IPS-20b (cell line): ENCODE results near the gene PPCDC.

Source experiments
- H3K27ac ChIP-seq: one replicate; pipeline ENCODE4 v1.5.1; 2013; ENCODE audit warnings: low read length
- H3K27me3 ChIP-seq: 2 replicates; pipeline ENCODE4 v1.6.1; 2013; ENCODE audit warnings: mild to moderate bottlenecking, low read length, inconsistent platforms; ENCODE audit not compliant: insufficient read depth
- H3K36me3 ChIP-seq: 2 replicates; pipeline ENCODE4 v1.6.1; 2013; ENCODE audit warnings: low read depth, mild to moderate bottlenecking, inconsistent platforms, low read length, moderate library complexity; ENCODE audit not compliant: insufficient read depth
- H3K4me1 ChIP-seq: 2 replicates; pipeline ENCODE4 v1.6.1; 2013; ENCODE audit warnings: mild to moderate bottlenecking, control low read depth, inconsistent platforms, low read length, moderate library complexity; ENCODE audit not compliant: insufficient read depth
- H3K4me3 ChIP-seq: 2 replicates; pipeline ENCODE4 v1.5.1; 2013; ENCODE audit warnings: mild to moderate bottlenecking, low read length, inconsistent platforms
- H3K9ac ChIP-seq: 2 replicates; pipeline ENCODE4 v1.6.1; 2013; ENCODE audit warnings: low read depth, mild to moderate bottlenecking, inconsistent platforms, low read length, moderate library complexity
- H3K9me3 ChIP-seq: 2 replicates; pipeline ENCODE4 v1.6.1; 2013; ENCODE audit warnings: mild to moderate bottlenecking, low read depth, low read length, inconsistent platforms; ENCODE audit not compliant: insufficient read depth

The PPCDC gene

DNA sequence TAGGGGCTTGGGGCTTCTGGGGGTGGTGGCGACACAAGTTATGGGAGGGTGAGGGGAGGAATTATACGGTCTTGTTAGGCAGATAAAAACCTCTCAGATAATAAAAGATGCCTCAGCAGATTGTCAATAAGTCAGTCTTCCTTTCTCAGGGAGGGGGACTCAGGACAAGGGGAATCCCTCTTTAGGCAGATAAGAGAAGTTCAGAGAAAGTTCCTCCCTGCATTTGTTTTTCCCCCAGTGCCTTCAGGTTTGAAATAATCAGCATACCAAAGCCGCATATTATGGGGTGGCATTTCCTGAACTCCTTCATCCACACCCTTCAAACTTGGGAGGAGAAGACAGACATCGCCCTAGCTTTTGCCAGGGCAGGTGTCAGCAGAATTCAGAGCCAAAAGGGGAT lies 8.5 kb downstream of the PPCDC start:
- Histone ChIP-seq H3K4me3 (no peak overlapping the region), H3K36me3 (peaks cover 9% of the 10 kb centered on the region; the same call in 1 of the 2 replicates), H3K9me3 (no peaks in the 10 kb centered on the region), H3K4me1 (peaks cover 21% of the 10 kb centered on the region), H3K27me3 (no peaks in the 10 kb centered on the region), H3K9ac (no peak overlapping the region), H3K27ac (no peak overlapping the region)

DNA sequence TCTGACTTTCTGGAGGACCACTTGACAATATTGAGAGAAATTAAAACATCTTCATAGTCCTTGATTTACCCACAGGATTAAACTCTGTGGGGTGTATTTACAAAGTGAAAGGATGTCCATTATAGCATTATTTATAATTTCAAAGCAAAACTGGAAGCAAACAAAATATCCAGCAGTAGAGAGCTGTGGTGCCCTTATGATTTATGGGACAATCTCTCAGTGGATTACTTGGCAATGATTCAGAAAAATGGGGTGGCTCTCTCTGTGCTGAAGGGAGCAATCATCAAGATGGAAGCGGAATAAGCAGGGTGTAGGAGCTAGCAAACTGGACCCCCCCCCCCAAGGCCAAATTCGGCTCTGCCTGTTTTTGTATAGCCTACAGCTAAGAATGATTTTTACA lies 9.0 kb downstream of the PPCDC start:
- H3K4me3 ChIP-seq, result no peak overlapping the region
- no peaks in the 10 kb centered on the region for H3K9me3 ChIP-seq
- H3K27me3 ChIP-seq, result no peaks in the 10 kb centered on the region
- peaks cover 21% of the 10 kb centered on the region for H3K4me1 ChIP-seq
- H3K27ac ChIP-seq, result no peak overlapping the region
- H3K36me3 ChIP-seq, result peaks cover 9% of the 10 kb centered on the region; the same call in 1 of the 2 replicates
- no peak overlapping the region for H3K9ac ChIP-seq

DNA sequence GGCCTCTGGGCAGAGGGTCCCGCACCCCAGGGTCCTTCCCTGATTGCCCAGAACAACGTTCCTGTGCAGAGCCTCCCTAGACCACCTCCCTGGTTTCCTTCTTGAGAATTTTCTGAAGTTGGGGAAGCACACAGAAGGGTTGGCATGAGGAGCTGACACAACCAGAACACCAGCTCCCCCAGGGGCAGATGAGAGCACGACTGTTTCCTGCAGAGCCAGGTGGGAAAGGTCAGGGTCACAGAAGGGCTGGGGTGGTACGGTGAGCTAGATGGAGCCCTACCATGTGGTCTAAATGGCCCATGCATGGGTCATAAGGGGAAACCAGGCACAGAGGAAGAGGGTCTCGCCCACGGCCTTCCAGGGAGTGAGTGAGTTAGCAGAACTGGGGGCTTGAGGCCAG lies 10.4 kb downstream of the PPCDC start:
- Histone ChIP-seq H3K4me1 (peaks cover 21% of the 10 kb centered on the region), H3K36me3 (peaks cover 9% of the 10 kb centered on the region; the same call in 1 of the 2 replicates), H3K4me3 (no peak overlapping the region), H3K9me3 (no peaks in the 10 kb centered on the region), H3K27ac (no peak overlapping the region), H3K27me3 (no peaks in the 10 kb centered on the region), H3K9ac (no peak overlapping the region)

DNA sequence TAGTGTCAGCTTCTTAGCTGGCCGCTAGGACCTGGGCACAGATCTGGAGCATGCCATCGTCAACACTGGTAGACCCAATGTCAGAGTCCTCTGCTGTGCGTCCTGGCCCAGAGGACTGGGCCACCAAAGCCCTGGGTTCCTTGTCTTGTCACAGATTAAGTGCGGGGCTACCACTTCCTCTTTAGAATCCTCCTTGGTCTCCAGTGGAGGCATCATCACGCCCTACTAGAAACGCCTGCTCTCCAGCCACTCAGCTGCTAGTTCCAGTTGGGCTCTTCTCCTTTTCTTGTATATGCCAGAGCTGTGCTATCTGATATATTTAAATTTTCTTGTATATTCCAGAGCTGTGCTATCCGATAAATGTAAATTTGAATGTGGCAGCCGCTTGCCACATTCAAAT lies 11.2 kb downstream of the PPCDC start:
- Histone ChIP-seq H3K36me3 (peaks cover 9% of the 10 kb centered on the region; the same call in 1 of the 2 replicates), H3K9me3 (no peaks in the 10 kb centered on the region), H3K27me3 (no peaks in the 10 kb centered on the region), H3K4me3 (no peak overlapping the region), H3K27ac (no peak overlapping the region), H3K4me1 (peaks cover 18% of the 10 kb centered on the region), H3K9ac (no peak overlapping the region)

DNA sequence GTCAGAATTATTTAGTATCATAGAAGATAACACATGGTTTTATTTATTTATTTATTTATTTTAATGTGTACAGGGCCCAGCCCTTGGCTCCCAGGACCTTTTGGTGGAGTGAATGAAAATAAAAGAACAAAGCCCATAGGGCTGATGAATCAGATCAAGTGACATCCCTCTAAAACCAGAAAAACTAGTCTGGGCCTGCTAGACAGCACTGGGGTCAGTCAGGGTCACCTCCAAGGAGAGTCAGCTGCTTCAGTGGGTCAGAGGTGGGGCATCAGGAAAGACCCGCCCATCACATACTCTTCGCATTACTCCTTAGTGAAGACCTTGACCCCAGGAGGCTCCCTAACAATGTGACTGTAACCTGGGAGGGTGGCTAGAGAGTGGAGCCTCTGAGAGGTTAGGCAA lies 12.8 kb downstream of the PPCDC start:
- no peaks in the 10 kb centered on the region for H3K27me3 ChIP-seq
- H3K4me1 ChIP-seq, result peaks cover 12% of the 10 kb centered on the region; the same call in 1 of the 2 replicates

DNA sequence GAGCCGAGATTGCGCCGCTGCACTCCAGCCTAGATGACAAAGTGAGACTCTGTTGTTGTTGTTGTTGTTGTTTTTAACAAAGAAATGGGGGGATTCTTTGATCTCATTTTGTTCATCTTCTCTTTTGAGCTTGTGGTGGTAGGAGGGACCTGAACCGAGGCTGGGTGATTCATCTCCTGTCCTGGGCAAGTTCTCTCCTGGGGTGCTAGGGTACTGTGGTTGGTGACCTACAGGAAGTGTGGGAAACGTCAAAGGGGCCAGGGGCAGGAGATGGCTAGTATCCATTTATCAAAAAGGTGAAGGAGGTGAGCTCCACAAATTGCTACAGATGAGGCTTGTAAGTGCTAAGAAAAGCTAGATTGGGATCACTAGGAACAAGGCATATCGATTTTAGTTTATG lies 14.3 kb downstream of the PPCDC start:
- no peaks in the 10 kb centered on the region for H3K9me3 ChIP-seq

More for the DNA sequence above, 12.8 kb downstream of the PPCDC start:
- Histone ChIP-seq H3K4me3 (no peak overlapping the region; the same call in 1 of the 2 replicates), H3K9ac (no peak overlapping the region), H3K9me3 (no peaks in the 10 kb centered on the region), H3K27ac (no peak overlapping the region), H3K36me3 (no peaks in the 10 kb centered on the region)

DNA sequence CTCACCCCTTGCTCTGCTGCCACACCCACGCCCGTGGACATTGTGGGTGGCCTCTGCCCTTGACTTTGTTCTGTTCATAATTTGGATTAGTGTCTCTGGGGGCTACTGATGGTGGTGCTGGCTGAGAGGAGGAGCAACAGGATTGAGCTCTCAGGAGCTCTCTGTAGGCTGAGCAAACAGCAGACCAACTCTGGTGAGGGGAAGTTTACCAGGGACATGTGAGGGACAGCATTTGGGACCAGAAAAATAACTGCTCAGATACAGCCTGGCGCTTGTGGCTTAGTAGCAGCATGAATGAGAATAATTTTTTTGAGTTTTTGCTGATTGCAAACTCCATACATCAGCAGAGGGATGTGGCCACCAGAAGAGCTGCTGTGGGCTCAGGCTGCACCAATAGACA lies 14.8 kb downstream of the PPCDC start:
- Histone ChIP-seq H3K27ac (no peak overlapping the region), H3K36me3 (no peaks in the 10 kb centered on the region), H3K4me1 (peaks cover 6% of the 10 kb centered on the region), H3K9me3 (no peaks in the 10 kb centered on the region), H3K27me3 (no peaks in the 10 kb centered on the region), H3K9ac (no peak overlapping the region), H3K4me3 (no peak overlapping the region)

More for the DNA sequence above, 14.3 kb downstream of the PPCDC start:
- no peaks in the 10 kb centered on the region for H3K27me3 ChIP-seq
- peaks cover 6% of the 10 kb centered on the region for H3K4me1 ChIP-seq
- no peaks in the 10 kb centered on the region for H3K36me3 ChIP-seq
- H3K4me3 ChIP-seq, result no peak overlapping the region
- H3K9ac ChIP-seq, result no peak overlapping the region
- H3K27ac ChIP-seq, result no peak overlapping the region

DNA sequence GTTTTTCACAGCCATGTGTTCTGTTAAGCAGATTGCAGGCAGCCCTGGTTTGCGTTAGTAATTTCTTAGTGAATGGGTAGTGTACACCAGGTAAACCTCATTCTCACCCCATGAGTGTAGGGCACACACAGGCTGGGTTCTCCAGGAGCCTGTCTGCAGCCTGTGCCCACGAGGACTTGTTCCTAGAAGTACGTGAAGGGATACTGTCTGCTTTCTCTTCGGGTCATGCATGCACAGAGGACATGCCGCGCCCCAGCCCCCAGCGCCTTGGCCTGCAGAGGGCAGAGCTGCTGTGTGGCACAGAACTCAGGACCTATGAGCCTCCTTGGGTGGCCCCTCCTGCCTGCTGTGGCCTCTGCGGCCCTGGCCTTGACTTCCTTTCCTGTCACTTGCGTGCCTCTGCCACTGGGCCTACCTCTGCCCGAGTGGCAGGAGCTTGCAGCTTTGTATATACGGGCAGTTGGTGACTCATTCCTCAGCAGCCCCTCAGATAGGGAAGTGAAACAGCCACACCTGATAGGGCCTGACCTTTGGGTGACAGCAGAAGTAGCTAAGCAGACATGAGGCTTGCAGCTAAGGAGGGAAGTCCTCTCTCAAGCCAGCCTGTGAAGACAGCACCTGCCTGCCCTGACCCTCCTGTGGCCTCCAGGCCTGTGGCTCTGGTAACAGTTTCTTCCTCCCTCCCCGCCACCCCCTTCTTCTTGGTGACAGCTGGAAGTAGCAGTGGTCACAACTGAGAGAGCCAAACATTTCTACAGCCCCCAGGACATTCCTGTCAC lies 19.5 kb downstream of the PPCDC start:
- peaks cover 13% of the 10 kb centered on the region; the same call in 1 of the 2 replicates for H3K36me3 ChIP-seq
- H3K9ac ChIP-seq, result no peak overlapping the region
- peaks cover 2% of the 10 kb centered on the region; the same call in 1 of the 2 replicates for H3K4me1 ChIP-seq
- no peak overlapping the region for H3K4me3 ChIP-seq
- H3K27ac ChIP-seq, result no peak overlapping the region
- no peaks in the 10 kb centered on the region for H3K27me3 ChIP-seq
- no peaks in the 10 kb centered on the region for H3K9me3 ChIP-seq

DNA sequence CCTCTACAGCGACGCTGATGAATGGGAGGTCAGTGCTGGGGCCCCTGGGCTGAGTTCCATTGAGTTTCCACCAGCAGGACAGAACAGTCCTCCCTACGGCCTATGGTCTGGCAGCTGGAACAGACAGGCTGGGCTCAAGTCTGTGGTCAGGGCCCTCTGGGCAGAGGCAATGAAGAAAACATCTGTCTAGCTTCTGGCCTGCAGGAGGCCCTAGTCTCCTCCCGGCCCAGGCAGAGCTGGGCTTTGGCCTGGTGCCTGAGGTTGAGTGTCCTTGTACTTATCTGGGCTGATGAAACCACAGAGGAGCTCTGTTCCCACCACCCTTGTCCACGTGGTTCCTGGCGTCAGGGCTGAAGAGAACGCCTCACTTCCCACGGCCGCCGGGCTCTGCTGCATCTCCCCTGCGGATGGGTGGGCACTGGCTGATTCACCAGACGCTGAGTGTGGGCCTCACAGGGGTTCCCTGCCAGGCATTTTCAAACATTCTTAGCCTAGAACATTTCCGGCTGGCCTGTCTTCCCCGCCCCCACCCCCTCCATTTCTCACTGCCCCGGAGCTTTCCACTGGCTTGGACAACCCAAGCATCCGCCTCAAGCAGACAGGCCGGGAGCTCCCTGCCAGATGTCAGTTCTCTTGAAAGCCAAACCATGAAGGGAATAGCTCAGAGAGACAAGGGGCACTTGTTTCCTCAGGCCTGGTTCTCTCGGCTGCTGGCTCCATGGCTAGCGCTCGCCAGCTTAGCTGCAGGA lies 20.3 kb downstream of the PPCDC start:
- Histone ChIP-seq H3K36me3 (peaks cover 16% of the 10 kb centered on the region; the same call in 1 of the 2 replicates), H3K4me3 (no peak overlapping the region), H3K9me3 (no peaks in the 10 kb centered on the region), H3K9ac (no peak overlapping the region), H3K27me3 (no peaks in the 10 kb centered on the region), H3K4me1 (peaks cover 2% of the 10 kb centered on the region; the same call in 1 of the 2 replicates), H3K27ac (no peak overlapping the region)

DNA sequence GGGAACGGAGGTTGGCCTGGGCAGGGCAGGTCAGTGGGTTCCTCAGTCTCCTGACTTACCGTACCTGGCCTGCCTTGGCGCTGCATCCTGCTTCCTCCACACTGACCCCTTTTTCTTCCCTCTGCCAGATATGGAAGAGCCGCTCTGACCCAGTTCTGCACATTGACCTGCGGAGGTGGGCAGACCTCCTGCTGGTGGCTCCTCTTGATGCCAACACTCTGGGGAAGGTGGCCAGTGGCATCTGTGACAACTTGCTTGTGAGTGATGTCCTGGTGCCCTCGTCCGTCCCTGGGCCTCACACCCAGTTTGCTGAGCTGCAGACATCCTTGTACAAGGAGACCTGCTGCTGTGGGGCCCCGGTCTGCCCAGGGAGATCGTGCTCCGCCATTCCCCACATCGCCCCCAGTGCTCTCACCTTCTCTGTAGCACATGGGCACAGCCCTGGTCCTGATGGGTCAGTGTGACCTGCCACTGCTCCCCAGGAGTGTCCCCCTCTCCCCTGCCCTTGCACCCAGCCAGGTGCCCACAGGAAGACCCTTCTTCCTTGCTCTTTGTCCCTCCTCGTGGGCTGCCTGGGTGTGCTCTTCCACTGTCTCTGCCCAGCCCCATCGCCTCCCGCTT lies 21.0 kb downstream of the PPCDC start:
- H3K36me3 ChIP-seq, result peaks cover 22% of the 10 kb centered on the region; the same call in 1 of the 2 replicates
- no peak overlapping the region for H3K27ac ChIP-seq
- peaks cover 2% of the 10 kb centered on the region; the same call in 1 of the 2 replicates for H3K4me1 ChIP-seq
- H3K9ac ChIP-seq, result no peak overlapping the region
- H3K4me3 ChIP-seq, result no peak overlapping the region
- no peaks in the 10 kb centered on the region for H3K9me3 ChIP-seq
- no peaks in the 10 kb centered on the region for H3K27me3 ChIP-seq

DNA sequence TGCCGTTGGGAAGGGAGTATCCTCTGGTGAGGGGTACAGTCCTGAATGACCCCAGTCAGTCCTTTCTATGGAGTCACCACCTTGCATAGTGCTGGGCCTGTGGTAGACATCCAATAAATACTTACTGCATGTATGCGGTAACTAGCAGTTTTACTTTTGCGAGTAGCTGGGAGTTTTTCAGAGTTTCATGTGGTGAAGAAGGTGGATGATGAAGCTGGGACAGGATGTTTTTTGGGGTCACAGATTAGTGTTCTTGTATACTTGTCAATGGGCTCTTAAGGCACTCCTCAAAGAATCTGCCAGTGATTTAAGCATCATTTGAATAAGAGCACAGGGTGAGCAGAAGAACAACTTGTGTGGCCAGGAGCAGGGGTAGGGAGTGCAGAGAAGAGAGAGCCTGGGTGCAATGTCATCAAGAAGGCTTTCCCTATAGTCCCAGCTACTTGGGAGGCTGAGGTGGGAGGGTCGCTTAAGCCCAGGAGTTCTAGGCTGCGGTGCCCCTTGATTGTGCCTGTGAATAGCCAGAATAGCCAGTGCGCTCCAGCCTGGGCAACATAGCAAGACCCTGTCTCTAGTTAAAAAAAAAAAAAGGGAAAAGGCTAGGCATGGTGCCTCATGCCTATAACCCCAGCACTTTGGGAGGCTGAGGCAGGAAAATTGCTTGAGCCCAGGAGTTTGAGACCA lies 22.1 kb downstream of the PPCDC start:
- Histone ChIP-seq H3K36me3 (peaks cover 22% of the 10 kb centered on the region; the same call in 1 of the 2 replicates), H3K27ac (no peak overlapping the region), H3K9me3 (no peaks in the 10 kb centered on the region), H3K4me3 (no peak overlapping the region), H3K9ac (no peak overlapping the region), H3K4me1 (peaks cover 2% of the 10 kb centered on the region; the same call in 1 of the 2 replicates), H3K27me3 (no peaks in the 10 kb centered on the region)
